ENCODE results near the gene STK16. TPM values are rescaled to one million over a fixed set of nuclear protein-coding genes. Genes with fewer than 3 reads are reported as not detected.
A peak's percentile ranks its signal among the peaks of the same experiment; 100 is the strongest.

The STK16 gene
- total RNA-seq, 4 donors from 2014 or later, result 4.4 to 19.3 (median 14.2) TPM

GRCh38 chr2:219228911-219229304 lies 16.4 kb upstream of the STK16 start:
- H3K4me1 ChIP-seq, result peaks cover 22 to 27% of the 10 kb centered on the region in 2 donors
- peak overlapping the region; percentile 85 to 99 (median 90) for H3K27ac ChIP-seq
- intact Hi-C loops (cut with DNase I; ENCODE audit: low total_unique reads), result loop anchor here (1.0 to 5.0 kb wide), 7 partner anchors 10 to 268 kb away; partner anchors contain the start of genes DNAJB2, GLB1L, GMPPA and NHEJ1

DNA sequence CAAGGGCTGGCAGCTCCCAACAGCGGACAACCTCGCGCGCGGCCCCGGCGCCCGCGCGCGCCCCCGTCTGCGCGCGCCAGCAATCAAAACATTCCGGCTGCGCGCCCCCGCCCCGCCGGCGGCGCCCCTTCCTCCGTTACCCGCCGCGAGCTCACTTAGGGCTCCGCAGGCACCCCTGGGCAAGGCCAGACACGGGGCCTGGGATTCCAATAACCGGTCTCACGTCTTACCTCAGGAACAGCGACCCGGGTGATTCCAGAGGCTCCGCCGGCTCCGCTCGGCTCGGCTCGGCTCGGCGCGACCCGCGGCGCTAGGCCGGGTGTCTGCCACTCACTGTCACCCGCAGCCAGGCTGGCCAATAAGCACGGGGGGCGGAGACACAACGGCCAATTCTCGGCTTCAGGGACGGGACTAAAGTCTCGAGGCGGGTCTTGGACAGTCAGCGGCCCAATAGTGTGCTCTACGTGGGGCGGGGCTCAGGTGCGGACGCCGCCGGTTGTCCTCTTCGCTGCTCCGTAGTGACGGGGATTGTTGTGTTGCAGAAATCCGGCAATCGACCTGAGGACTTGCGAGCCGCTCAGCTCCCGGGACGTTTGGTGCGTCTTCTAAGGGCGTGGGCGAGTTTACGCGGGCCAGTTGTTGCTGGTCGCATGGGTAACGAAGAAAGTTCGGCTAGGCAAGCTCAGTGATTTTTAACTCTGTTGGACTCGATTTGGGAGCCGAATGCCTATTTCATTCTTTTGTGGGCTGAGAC lies 15.8 kb upstream of the STK16 start, which contains the start of the genes ANKZF1 and ATG9A:
ANKZF1 (plus strand) TSS at position 502 of the 754 bp plus-strand sequence. CDS start 452 bp downstream, outside the sequence.
ATG9A (minus strand) TSS at position 332 of the 754 bp plus-strand sequence. CDS start 1,612 bp downstream, outside the sequence.
- in situ Hi-C loops (cut with MboI; ENCODE audit: low sequenced_read_pairs in 4 of 4), result no loop called here
- H3K36me3 ChIP-seq, result peaks cover 2 to 59% of the 10 kb centered on the region in 2 donors
- DNase-seq, result peak; percentile 99 to 100
- H3K27me3 ChIP-seq, result no peaks in the 10 kb centered on the region
- TF ChIP-seq CTCF (IDR thresholded peaks at IDR 0.05 in 4 of 5, conservative IDR thresholded peaks at IDR 0.05 in 1 of 5), result peak in 1 of 5 experiments; percentile 17
- peak; percentile 93 to 95 for TF ChIP-seq POLR2A (IDR thresholded peaks at IDR 0.05)
- peaks cover 22 to 27% of the 10 kb centered on the region in 2 donors for H3K4me1 ChIP-seq
- intact Hi-C loops (cut with DNase I; ENCODE audit: low total_unique reads), result loop anchor here (1.0 to 5.0 kb wide), 7 partner anchors 10 to 268 kb away; partner anchors contain the start of genes DNAJB2, GLB1L, GMPPA and NHEJ1
- peak within 1 kb of the TSS; percentile 85 to 99 (median 90) for H3K27ac ChIP-seq
- H3K9me3 ChIP-seq, result no peaks in the 10 kb centered on the region
- peak within 1 kb of the TSS; percentile 73 to 95 (median 90) for H3K4me3 ChIP-seq
- ATAC-seq, result peak; percentile 96 to 98

More at GRCh38 chr2:219228911-219229304, 16.4 kb upstream of the STK16 start:
- peak in 1 of 2 donors; percentile 49 for DNase-seq
- peak overlapping the region; percentile 73 to 95 (median 90) for H3K4me3 ChIP-seq
- peaks cover 4 to 59% of the 10 kb centered on the region in 2 donors for H3K36me3 ChIP-seq
- no peak for TF ChIP-seq POLR2A (IDR thresholded peaks at IDR 0.05)
- TF ChIP-seq CTCF (IDR thresholded peaks at IDR 0.05 in 4 of 5, conservative IDR thresholded peaks at IDR 0.05 in 1 of 5), result no peak
- H3K9me3 ChIP-seq, result no peaks in the 10 kb centered on the region
- in situ Hi-C loops (cut with MboI; ENCODE audit: low sequenced_read_pairs in 4 of 4), result no loop called here
- no peaks in the 10 kb centered on the region for H3K27me3 ChIP-seq
- ATAC-seq, result peak in 1 of 2 donors; percentile 12

GRCh38 chr2:219230059-219230540 lies 15.2 kb upstream of the STK16 start:
- peaks cover 0 to 59% of the 10 kb centered on the region in 2 donors for H3K36me3 ChIP-seq
- H3K27me3 ChIP-seq, result no peaks in the 10 kb centered on the region
- peak overlapping the region; percentile 73 to 92 (median 82) for H3K4me3 ChIP-seq
- H3K4me1 ChIP-seq, result peaks cover 22 to 27% of the 10 kb centered on the region in 2 donors
- H3K9me3 ChIP-seq, result no peaks in the 10 kb centered on the region
- ATAC-seq (peak; percentile 21 to 26), DNase-seq (peak in 1 of 2 donors; percentile 52)
- TF ChIP-seq CTCF (IDR thresholded peaks at IDR 0.05 in 4 of 5, conservative IDR thresholded peaks at IDR 0.05 in 1 of 5) (no peak), POLR2A (IDR thresholded peaks at IDR 0.05) (no peak)
- intact Hi-C loops (cut with DNase I; ENCODE audit: low total_unique reads), result no loop called here
- H3K27ac ChIP-seq, result peak overlapping the region; percentile 85 to 99 (median 90)
- in situ Hi-C loops (cut with MboI; ENCODE audit: low sequenced_read_pairs in 4 of 4), result no loop called here

GRCh38 chr2:219234331-219234730 lies 10.9 kb upstream of the STK16 start:
- H3K9me3 ChIP-seq, result no peaks in the 10 kb centered on the region
- H3K4me3 ChIP-seq, result no peak overlapping the region
- TF ChIP-seq POLR2A (IDR thresholded peaks at IDR 0.05) (no peak), CTCF (IDR thresholded peaks at IDR 0.05 in 4 of 5, conservative IDR thresholded peaks at IDR 0.05 in 1 of 5) (no peak)
- in situ Hi-C loops (cut with MboI; ENCODE audit: low sequenced_read_pairs in 4 of 4), result no loop called here
- H3K36me3 ChIP-seq, result peaks cover 0 to 66% of the 10 kb centered on the region in 2 donors
- peaks cover 10 to 12% of the 10 kb centered on the region in 2 donors for H3K4me1 ChIP-seq
- ATAC-seq (no peak), DNase-seq (no peak)
- H3K27ac ChIP-seq, result no peak overlapping the region
- intact Hi-C loops (cut with DNase I; ENCODE audit: low total_unique reads), result no loop called here
- H3K27me3 ChIP-seq, result no peaks in the 10 kb centered on the region
